GM19240 (cell line): ENCODE data around the gene ESPN.
A peak's percentile ranks its signal among the peaks of the same experiment; 100 is the strongest.
"Not testable (repeated sequence)": the region's sequence is repeated elsewhere in the genome, so short reads cannot be mapped to it uniquely, and the experiment has no call there.

Experiments used
- DNase-seq: peaks from one replicate; pipeline ENCODE4 v3.0.0; 2011; ENCODE audit warnings: low spot score; ENCODE audit not compliant: insufficient read length

The ESPN gene

GRCh38 chr1:6477039-6477820 is 52.7 kb downstream of the ESPN start:
- no peak for DNase-seq

- no peak for DNase-seq
Measured at GRCh38 chr1:6481820-6482219, 57.2 kb downstream of the ESPN start.

DNA sequence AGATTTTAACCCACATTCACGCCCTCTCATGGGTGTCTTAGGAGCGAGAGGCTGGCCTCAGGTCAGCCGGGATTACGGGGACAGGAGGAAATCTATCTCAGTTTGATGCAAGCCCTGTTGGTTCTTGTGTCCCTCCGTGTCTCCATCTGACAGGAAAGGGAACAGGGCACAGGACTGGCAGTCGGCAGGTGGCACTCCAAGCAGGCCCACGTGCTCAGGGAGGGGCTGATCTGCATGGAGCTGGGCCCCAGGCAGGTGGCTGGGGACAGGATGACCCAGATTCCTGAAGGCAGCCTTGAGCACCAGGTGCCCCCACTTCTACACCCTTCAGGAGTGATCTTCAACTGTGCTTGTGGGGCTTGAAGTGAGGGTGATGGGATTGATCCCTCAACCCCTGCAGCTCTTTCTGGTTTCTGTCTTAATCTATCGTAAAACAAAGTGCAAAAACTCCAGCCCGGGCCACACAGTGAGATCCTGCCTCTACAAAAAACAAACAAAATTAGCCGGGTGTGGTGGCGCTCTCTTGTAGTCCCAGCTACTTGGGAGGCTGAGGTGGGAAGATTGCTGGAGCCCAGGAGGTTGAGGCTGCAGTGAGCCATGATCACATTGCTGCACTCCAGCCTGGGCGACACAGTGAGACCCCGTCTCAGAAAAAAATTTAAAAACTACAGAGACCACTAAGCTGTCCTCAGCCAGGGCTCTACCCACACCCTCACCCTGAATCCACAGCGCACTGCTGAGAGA is 58.6 kb downstream of the ESPN start:
- DNase-seq, result no peak

DNA sequence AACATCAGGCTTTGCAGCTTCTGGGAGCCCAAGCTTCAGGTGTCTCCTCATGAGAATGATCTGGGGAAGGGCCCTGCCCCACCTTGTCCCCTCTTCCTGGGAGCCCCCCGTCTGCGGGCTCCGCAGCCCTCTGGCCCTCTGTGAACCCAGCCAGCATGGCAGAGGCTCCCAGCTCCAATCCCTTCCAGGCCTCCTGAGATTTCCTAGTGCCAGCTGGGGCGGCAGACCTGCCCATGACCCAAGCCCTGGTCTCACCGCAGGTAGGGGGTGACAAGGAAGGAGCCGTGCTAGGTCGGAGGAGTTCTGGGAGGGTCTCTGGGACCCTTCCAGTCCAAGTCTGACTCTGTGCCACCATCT is 59.2 kb downstream of the ESPN start:
- DNase-seq, result no peak

GRCh38 chr1:6484826-6485167 is 60.2 kb downstream of the ESPN start:
- no peak for DNase-seq

- DNase-seq, result no peak
Measured at GRCh38 chr1:6485168-6486101, 60.9 kb downstream of the ESPN start.

DNA sequence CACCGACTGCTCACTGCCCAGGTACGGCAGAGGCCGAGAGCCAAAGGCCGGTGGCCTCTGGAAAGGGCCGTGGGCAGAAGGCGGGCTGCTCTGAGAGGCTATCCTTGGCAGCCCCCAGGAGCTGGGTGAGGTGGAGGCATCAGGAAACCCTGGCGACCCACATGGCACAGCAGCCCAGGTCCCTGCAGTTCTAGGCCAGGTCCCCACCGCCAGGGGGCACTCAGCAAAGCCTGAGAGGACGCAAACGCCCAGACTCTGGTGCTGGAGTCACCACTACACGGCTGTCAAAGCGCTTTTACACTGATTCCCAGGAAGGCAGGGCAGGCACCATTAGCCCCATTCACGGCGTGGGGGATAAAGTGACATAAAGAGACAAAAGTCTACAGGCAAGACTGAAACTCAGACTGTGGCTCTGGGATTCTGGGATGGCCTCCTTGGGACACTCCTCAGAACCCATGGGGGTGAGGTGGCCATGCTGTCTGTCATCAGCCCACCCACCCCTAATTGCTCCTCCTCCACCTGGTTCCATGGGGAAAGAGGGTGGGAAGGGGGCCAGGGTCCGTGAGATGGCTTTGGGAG is 61.9 kb downstream of the ESPN start:
- peak; percentile 89 for DNase-seq

DNA sequence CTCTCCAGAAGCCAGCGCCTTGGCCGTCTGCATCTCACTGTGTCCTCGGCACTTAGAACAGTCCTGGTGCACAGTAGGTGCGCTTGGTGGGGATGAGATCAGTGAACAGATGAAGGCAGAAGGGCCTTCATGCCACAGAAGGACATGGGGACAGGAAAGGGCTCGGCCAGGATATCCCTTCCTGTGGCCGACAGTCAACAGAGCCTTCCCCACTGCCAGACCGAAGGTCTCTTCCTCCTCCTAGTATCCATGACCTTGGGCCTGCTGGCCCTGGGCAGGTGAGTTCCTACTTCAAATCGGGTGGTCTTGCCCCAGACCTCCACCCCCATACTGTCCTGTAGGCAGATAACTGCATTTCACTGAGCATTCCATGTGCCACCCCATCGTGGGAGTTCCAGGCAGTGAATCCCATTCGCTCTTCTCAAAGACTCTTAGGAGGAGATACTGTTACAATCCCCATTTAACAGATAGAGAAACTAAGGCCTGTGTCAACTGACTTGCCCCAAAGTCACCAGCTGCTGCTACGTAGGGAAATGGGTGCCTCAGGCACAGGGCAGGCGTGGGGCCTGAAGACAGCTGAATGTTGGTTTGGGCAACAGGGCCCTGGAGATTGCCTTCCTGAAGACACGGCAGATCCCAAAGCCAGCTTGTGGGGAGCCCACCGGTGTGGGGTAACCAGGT is 63.4 kb downstream of the ESPN start:
- no peak for DNase-seq

DNA sequence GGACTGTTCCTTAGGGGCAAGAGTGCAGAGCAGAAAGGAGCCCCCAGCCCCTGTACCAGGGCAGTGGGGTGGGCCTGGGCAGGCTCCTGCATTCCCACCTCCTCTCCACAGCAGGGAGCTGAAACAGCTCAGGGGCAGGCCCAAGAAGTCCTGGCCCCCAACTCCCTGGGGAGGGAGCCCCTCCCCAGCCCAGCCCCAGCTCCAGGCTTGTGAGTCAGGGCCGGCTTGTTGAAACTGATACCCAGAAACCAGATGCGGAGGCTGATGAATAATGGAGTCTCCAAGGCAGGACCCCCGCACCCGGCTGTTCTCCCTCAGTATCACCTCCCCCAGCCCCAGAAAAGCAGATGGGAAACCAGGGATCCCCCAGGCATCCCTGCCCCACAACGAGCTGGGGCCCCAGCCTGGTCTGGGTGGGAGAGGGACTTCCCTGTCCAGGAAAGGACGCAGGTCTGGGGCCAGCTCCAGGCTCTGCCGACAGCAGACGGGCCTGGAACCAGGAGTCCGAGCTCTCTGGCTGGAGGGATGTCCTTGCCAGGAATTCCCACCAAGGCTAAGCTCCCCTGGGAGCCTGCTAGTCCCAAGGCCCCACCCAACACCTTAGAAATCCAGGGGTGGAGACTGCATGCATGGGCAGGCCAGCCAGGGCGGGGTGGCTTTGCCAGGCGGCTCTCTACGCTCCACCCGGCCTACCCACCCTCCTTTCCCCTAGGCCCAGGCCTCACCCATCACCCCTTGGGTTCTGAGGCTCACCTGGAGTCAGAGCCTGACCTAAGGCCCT is 64.2 kb downstream of the ESPN start:
- no peak for DNase-seq

- DNase-seq, result no peak
Measured at GRCh38 chr1:6489383-6489765, 64.8 kb downstream of the ESPN start.

- peak; percentile 98 for DNase-seq
Measured at GRCh38 chr1:6489799-6490180, 65.2 kb downstream of the ESPN start.

GRCh38 chr1:6490181-6491080 is 65.9 kb downstream of the ESPN start:
- DNase-seq, result peak; percentile 76

GRCh38 chr1:6491081-6491449 is 66.5 kb downstream of the ESPN start:
- DNase-seq, result no peak

DNA sequence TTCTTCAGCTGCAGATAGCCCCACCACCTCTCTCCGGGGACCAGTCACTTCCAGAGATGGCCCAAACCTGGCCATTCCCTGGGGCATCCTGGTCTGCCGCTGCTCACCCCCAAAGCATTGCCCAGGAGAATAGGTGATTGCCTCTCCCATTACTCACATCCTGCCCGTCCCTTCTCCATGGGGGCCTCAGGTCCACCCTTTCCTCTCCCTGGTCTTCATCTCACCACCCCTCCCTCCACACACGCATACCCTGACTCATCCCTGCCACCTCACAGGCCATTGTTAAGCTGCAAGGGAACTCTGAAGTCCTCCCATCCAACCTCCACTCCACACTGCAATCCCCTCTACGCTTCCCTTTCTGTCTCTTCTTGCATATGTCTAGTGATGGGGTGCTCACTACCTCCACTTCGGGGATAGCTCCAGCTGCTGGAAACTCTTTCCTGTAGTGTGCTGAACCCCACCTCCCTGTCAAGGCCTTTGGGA is 66.9 kb downstream of the ESPN start, which contains the start of gene PLEKHG5:
Gene PLEKHG5 (minus strand): TSS at position 188 of the 483 bp plus-strand sequence. CDS start 14,096 bp downstream, outside the sequence.
- no peak for DNase-seq

DNA sequence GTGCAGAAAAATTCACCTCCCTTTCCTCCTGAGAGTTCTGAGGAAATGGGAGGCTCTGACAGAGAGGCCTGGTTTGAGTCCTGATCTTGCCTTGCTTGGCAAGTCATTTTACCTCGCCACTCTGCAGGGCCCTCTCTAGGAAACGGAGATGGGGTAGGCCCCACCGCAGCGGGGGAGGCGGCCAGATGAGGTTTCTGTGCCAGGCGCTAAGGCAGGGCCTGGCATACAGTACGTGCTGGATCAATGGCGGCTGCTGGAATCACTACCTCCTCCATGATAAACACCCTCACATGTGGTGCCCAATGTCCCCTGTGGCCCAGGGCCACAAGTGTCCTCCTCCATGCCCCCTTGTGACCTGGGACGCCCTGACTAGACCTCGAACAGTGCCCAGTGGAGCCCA is 67.4 kb downstream of the ESPN start:
- DNase-seq, result no peak

DNA sequence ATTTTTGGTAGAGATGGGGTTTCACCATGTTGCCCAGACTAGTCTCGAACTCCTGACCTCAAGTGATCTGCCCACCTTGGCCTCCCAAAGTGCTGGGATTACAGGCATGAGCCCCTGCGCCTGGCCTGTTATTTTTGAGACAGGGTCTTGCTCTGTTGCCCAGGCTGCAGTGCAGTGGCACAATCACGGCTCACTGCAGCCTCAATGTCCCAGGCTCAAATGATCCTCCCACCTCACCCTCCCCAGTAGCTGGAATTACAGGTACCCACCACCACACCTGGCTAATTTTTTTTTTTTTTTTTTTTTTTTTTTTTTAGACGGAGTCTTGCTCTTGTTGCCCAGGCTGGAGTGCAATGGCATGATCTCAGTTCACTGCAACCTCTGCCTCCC is 69.3 kb downstream of the ESPN start:
- DNase-seq, result not testable (repeated sequence)

DNA sequence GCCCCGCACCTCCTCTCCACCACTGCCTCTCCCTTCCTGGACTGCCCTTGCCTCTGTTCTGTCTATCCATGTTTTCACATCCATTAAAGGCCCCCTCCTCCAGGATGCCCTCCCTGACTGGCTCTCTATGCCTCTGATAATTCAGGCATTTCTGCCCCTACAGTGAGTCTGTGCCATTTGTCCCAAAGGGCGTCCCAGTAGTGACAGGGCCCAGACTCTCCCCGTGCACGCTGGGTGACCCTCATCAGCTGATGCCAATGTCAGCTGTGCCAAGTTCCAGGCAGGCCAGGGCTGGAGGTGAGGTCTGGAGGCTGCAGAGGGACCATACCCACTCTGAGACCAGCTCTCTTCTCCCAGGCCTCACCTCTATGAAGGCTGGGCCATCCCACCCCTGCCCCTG is 70.1 kb downstream of the ESPN start:
- no peak for DNase-seq

- DNase-seq, result no peak
Measured at GRCh38 chr1:6495041-6495441, 70.5 kb downstream of the ESPN start.
